ENCODE measurements around the gene MAML2.

MAML2 gene

GRCh38 chr11:96038046-96038445 lies 304.9 kb downstream of the MAML2 start:
- no peak for TF ChIP-seq CTCF (conservative IDR thresholded peaks at IDR 0.05)
- no peak overlapping the region for H3K27ac ChIP-seq

GRCh38 chr11:96037405-96037949 lies 305.5 kb downstream of the MAML2 start:
- H3K27ac ChIP-seq: no peak overlapping the region
- TF ChIP-seq CTCF (conservative IDR thresholded peaks at IDR 0.05): no peak

- no peak overlapping the region for H3K27ac ChIP-seq
- TF ChIP-seq CTCF (conservative IDR thresholded peaks at IDR 0.05): no peak
Measured at GRCh38 chr11:96036863-96037262, 306.1 kb downstream of the MAML2 start.

- H3K27ac ChIP-seq: no peak overlapping the region
- no peak for TF ChIP-seq CTCF (conservative IDR thresholded peaks at IDR 0.05)
Measured at GRCh38 chr11:96035740-96036078, 307.3 kb downstream of the MAML2 start.

GRCh38 chr11:96035031-96035739 lies 307.8 kb downstream of the MAML2 start:
- TF ChIP-seq CTCF (conservative IDR thresholded peaks at IDR 0.05): no peak
- H3K27ac ChIP-seq: no peak overlapping the region

DNA sequence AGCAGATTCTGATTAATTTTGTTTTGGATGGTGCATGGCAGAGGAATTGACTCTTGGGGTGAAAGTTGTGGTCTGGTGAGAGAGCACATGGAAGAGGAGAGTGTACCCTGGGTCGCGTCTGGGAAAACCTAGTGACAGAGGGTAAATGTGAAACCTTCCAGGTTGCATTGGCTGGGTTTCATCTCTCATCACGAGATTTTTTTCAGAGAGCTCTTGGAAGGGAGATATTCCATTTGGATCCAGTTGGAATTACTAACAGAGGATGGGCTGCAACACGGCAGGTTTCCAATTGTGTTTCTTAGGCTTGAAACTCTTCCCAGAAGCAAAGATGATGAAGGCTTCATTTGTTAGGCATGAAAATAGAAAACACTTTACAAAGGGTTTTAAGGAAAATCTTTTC lies 309.4 kb downstream of the MAML2 start:
- no peak overlapping the region for H3K27ac ChIP-seq

GRCh38 chr11:96033095-96033494 lies 309.9 kb downstream of the MAML2 start:
- no peak for TF ChIP-seq CTCF (conservative IDR thresholded peaks at IDR 0.05)

More for the DNA sequence above, 309.4 kb downstream of the MAML2 start:
- TF ChIP-seq CTCF (conservative IDR thresholded peaks at IDR 0.05): no peak

More at GRCh38 chr11:96033095-96033494, 309.9 kb downstream of the MAML2 start:
- H3K27ac ChIP-seq: no peak overlapping the region
